Measurements from ENCODE around the gene NBPF4. TPM values are rescaled to one million over a fixed set of nuclear protein-coding genes. Genes with fewer than 3 reads are reported as not detected.
A peak's percentile ranks its signal among the peaks of the same experiment; 100 is the strongest.

Gene NBPF4
- total RNA-seq, 1 donor from 2014 or later = not detected

GRCh38 chr1:108179018-108179417 is 64.9 kb downstream of the NBPF4 start:
- H3K36me3 Mint-ChIP-seq (ENCODE audit: low read depth, unreplicated experiment) = peaks cover 40% of the 10 kb centered on the region
- peaks cover 90% of the 10 kb centered on the region for H3K79me2 ChIP-seq (ENCODE audit: insufficient read depth, low read length)
- H2AFZ ChIP-seq (ENCODE audit: low read depth, low read length) = no peak overlapping the region
- no peak overlapping the region for H3K27ac ChIP-seq (ENCODE audit: low read depth, low read length)
- H3K4me1 Mint-ChIP-seq (ENCODE audit: low read depth, unreplicated experiment) = peaks cover 4% of the 10 kb centered on the region
- H3K36me3 ChIP-seq (ENCODE audit: insufficient read depth, low read length) = peaks cover 34% of the 10 kb centered on the region
- H3K4me3 ChIP-seq (ENCODE audit: insufficient read depth, low read depth, low read length) = no peak overlapping the region
- H3K9ac ChIP-seq (ENCODE audit: low read length) = no peak overlapping the region
- no peaks in the 10 kb centered on the region for H3K27me3 ChIP-seq (ENCODE audit: insufficient read depth, low read length)
- H3K27me3 Mint-ChIP-seq (ENCODE audit: low read depth, unreplicated experiment) = no peaks in the 10 kb centered on the region
- FAIRE-seq (no peak), DNase-seq (ENCODE audit: low read depth) (peak; percentile 36)
- H3K9me3 Mint-ChIP-seq (ENCODE audit: unreplicated experiment) = peaks cover 11% of the 10 kb centered on the region
- H4K20me1 ChIP-seq (ENCODE audit: insufficient read depth, low read length) = peaks cover 68% of the 10 kb centered on the region
- H3K4me1 ChIP-seq (ENCODE audit: insufficient read depth, low read length) = no peaks in the 10 kb centered on the region
- no peak overlapping the region for H3K4me3 Mint-ChIP-seq (ENCODE audit: unreplicated experiment)
- H3K9me3 ChIP-seq (ENCODE audit: insufficient read depth, low read depth, low read length) = peaks cover 11% of the 10 kb centered on the region
- no peak for TF ChIP-seq CTCF (IDR thresholded peaks at IDR 0.05; ENCODE audit: insufficient read depth, low read depth, low read length)
- no peak for TF ChIP-seq EZH2 (IDR thresholded peaks at IDR 0.05; ENCODE audit: insufficient read depth, low read length)
- H3K4me2 ChIP-seq (ENCODE audit: low read length) = no peak overlapping the region
- no peak overlapping the region for H3K27ac Mint-ChIP-seq (ENCODE audit: unreplicated experiment)

Other genes with a start within 250 kb of the NBPF4 start
- gene SLC25A24, start 43.7 kb downstream of the NBPF4 start, total RNA-seq = 48.8 and 55.3 TPM in 2 replicates
- not detected in 2 replicates for gene NBPF6, start 206.3 kb upstream of the NBPF4 start, total RNA-seq

All from astrocyte (in vitro differentiated cells and primary cell).